WTC11 (cell line): ENCODE data around the gene TMEM52B. TPM values are rescaled to one million over a fixed set of nuclear protein-coding genes. Genes with fewer than 3 reads are reported as not detected.

ENCODE experiments used
- ATAC-seq: fragments of 200-7000 bp; cut with Tn5 transposase; 2 replicates; pipeline ENCODE4 v1.10.0; 2021; ENCODE audit warnings: mild to moderate bottlenecking, moderate library complexity
- CTCF ChIA-PET: fragments of 300-600 bp; sonication (Branson Sonifier 250); formaldehyde crosslinking; loops from one replicate; lab custom pipeline; 2021; ENCODE audit warnings: antibody characterized with exemption; lab: Charles Lee
- POLR2A ChIA-PET: fragments of 350-600 bp; sonication (Branson Sonifier 250); formaldehyde crosslinking; loops from one replicate; lab custom pipeline; 2021; ENCODE audit warnings: antibody characterized with exemption; lab: Charles Lee
- DNase-seq: peaks from one replicate; pipeline ENCODE4 v3.0.0; 2021; ENCODE audit warnings: low spot score
- H3K27ac Mint-ChIP-seq: 2 replicates; pipeline ENCODE4 v1.8.0; 2021; ENCODE audit warnings: mixed read lengths
- H3K27me3 Mint-ChIP-seq: 2 replicates; pipeline ENCODE4 v1.8.0; 2021; ENCODE audit warnings: low read depth, mild to moderate bottlenecking, moderate library complexity, mixed read lengths
- H3K36me3 Mint-ChIP-seq: 2 replicates; pipeline ENCODE4 v1.8.0; 2021; ENCODE audit warnings: mixed read lengths
- H3K4me1 Mint-ChIP-seq: 2 replicates; pipeline ENCODE4 v1.8.0; 2022; ENCODE audit warnings: mixed read lengths
- H3K4me3 Mint-ChIP-seq: 2 replicates; pipeline ENCODE4 v1.8.0; 2021; ENCODE audit warnings: mild to moderate bottlenecking, moderate library complexity, mixed read lengths
- H3K9me3 Mint-ChIP-seq: 2 replicates; pipeline ENCODE4 v1.8.0; 2021; ENCODE audit warnings: mixed read lengths
- ARID4B ChIP-seq: sonication (generic); formaldehyde crosslinking; IDR thresholded peaks from 2 replicates; pipeline ENCODE4 v1.8.0; 2023; ENCODE audit warnings: missing genetic modification reagents, mild to moderate bottlenecking, borderline replicate concordance
- ATF3 ChIP-seq: sonication (generic); formaldehyde crosslinking; conservative IDR thresholded peaks from 2 replicates; pipeline ENCODE4 v1.8.1; 2022; ENCODE audit warnings: mild to moderate bottlenecking, missing genetic modification reagents
- CREB1 ChIP-seq: sonication (generic); formaldehyde crosslinking; IDR thresholded peaks from 2 replicates; pipeline ENCODE4 v1.8.0; 2023; ENCODE audit warnings: mild to moderate bottlenecking, missing genetic modification reagents
- EMX1 ChIP-seq: fragments of 250-450 bp; sonication (Bioruptor Pico); IDR thresholded peaks from 2 replicates; pipeline ENCODE4 v1.8.0; 2021; ENCODE audit warnings: mild to moderate bottlenecking
- ESRRA ChIP-seq: sonication (generic); formaldehyde crosslinking; IDR thresholded peaks from 2 replicates; pipeline ENCODE4 v1.8.1; 2022; ENCODE audit warnings: mild to moderate bottlenecking, missing genetic modification reagents, borderline replicate concordance
- FOXJ3 ChIP-seq: sonication (generic); formaldehyde crosslinking; IDR thresholded peaks from 2 replicates; pipeline ENCODE4 v1.9.0; 2021; ENCODE audit warnings: missing genetic modification reagents, mild to moderate bottlenecking, borderline replicate concordance
- NR1H2 ChIP-seq: sonication (generic); formaldehyde crosslinking; IDR thresholded peaks from 2 replicates; pipeline ENCODE4 v1.9.0; 2021; ENCODE audit warnings: mild to moderate bottlenecking, moderate library complexity, missing genetic modification reagents
- NR3C1 ChIP-seq: sonication (generic); formaldehyde crosslinking; conservative IDR thresholded peaks from 2 replicates; pipeline ENCODE4 v1.8.1; 2023; ENCODE audit warnings: low read depth, mild to moderate bottlenecking, missing genetic modification reagents
- TEAD1 ChIP-seq: sonication (generic); formaldehyde crosslinking; IDR thresholded peaks from 2 replicates; pipeline ENCODE4 v1.8.0; 2022; ENCODE audit warnings: mild to moderate bottlenecking, missing genetic modification reagents
- TEAD4 ChIP-seq: sonication (generic); formaldehyde crosslinking; IDR thresholded peaks from 2 replicates; pipeline ENCODE4 v1.8.0; 2022; ENCODE audit warnings: mild to moderate bottlenecking, missing genetic modification reagents
- ZNF138 ChIP-seq: sonication (generic); formaldehyde crosslinking; conservative IDR thresholded peaks from 2 replicates; pipeline ENCODE4 v1.8.1; 2022; ENCODE audit warnings: mild to moderate bottlenecking, moderate library complexity, missing genetic modification reagents
- ZNF317 ChIP-seq: sonication (generic); formaldehyde crosslinking; IDR thresholded peaks from 2 replicates; pipeline ENCODE4 v1.8.1; 2023; ENCODE audit warnings: low read depth, mild to moderate bottlenecking, moderate library complexity, missing genetic modification reagents, borderline replicate concordance
- total RNA-seq: library from RNA; stranded (reverse); gene quantifications from 3 replicates; pipeline ENCODE4 v1.2.3, GENCODE V29; 2021
- TF ChIP-seq, protein P1 (sequence below): sonication (generic); formaldehyde crosslinking; IDR thresholded peaks from 2 replicates; pipeline ENCODE4 v1.8.0; 2022; ENCODE audit warnings: mild to moderate bottlenecking, missing genetic modification reagents
- TF ChIP-seq, protein P2 (sequence below): sonication (generic); formaldehyde crosslinking; IDR thresholded peaks from 2 replicates; pipeline ENCODE4 v1.8.0; 2022; ENCODE audit warnings: mild to moderate bottlenecking, missing genetic modification reagents
- TF ChIP-seq, protein P3 (sequence below): fragments of 250-450 bp; sonication (Bioruptor Pico); conservative IDR thresholded peaks from 2 replicates; pipeline ENCODE4 v1.9.0; 2021; ENCODE audit warnings: mild to moderate bottlenecking
- TF ChIP-seq, protein P4 (sequence below): sonication (generic); formaldehyde crosslinking; IDR thresholded peaks from 2 replicates; pipeline ENCODE4 v1.8.1; 2023; ENCODE audit warnings: mild to moderate bottlenecking, missing genetic modification reagents
- TF ChIP-seq, protein P5 (sequence below): sonication (generic); formaldehyde crosslinking; IDR thresholded peaks from 2 replicates; pipeline ENCODE4 v1.8.1; 2022; ENCODE audit warnings: low read depth, mild to moderate bottlenecking, moderate library complexity, missing genetic modification reagents, borderline replicate concordance

Gene TMEM52B
- total RNA-seq, 1 experiment from 2014 or later, result not detected

- TF ChIP-seq, protein P1, sequence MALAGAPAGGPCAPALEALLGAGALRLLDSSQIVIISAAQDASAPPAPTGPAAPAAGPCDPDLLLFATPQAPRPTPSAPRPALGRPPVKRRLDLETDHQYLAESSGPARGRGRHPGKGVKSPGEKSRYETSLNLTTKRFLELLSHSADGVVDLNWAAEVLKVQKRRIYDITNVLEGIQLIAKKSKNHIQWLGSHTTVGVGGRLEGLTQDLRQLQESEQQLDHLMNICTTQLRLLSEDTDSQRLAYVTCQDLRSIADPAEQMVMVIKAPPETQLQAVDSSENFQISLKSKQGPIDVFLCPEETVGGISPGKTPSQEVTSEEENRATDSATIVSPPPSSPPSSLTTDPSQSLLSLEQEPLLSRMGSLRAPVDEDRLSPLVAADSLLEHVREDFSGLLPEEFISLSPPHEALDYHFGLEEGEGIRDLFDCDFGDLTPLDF (CRISPR knock-in tag), result no peak
- TF ChIP-seq, protein P2, sequence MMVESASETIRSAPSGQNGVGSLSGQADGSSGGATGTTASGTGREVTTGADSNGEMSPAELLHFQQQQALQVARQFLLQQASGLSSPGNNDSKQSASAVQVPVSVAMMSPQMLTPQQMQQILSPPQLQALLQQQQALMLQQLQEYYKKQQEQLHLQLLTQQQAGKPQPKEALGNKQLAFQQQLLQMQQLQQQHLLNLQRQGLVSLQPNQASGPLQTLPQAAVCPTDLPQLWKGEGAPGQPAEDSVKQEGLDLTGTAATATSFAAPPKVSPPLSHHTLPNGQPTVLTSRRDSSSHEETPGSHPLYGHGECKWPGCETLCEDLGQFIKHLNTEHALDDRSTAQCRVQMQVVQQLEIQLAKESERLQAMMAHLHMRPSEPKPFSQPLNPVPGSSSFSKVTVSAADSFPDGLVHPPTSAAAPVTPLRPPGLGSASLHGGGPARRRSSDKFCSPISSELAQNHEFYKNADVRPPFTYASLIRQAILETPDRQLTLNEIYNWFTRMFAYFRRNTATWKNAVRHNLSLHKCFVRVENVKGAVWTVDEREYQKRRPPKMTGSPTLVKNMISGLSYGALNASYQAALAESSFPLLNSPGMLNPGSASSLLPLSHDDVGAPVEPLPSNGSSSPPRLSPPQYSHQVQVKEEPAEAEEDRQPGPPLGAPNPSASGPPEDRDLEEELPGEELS (CRISPR knock-in tag), result no peak
- TF ChIP-seq, protein P3, sequence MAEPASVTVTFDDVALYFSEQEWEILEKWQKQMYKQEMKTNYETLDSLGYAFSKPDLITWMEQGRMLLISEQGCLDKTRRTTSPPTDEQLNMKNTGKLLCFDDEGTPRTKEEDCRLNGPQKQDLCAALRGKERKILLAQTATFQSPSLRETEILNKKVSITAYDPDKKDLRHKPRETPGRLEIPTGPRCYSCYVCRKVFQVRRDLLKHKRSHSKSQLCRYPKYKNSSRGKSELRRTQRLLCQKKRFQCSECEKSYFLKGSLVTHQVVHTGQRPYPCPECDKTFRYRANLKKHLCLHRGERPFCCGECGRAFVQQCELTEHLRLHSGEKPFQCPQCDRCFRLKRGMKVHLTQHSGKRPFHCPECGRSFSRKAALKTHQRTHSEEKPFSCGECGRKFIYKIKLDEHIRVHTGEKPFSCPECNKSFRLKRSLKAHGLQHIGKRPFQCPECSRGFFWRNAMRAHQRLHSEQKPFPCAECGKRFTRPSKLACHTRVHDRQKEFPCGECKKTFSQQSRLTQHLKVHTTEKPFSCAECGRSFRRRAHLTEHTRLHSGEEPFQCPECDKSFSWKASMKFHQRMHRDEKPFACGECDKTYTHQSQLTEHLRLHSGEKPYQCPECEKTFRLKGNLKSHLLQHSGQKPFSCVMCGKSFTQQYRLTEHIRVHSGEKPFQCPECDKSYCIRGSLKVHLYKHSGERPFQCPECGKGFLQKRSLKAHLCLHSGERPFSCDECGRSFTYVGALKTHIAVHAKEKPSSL (CRISPR knock-in tag), result no peak
- TF ChIP-seq EMX1 (CRISPR knock-in tag) (no peak), CREB1 (CRISPR knock-in tag) (no peak)
- TF ChIP-seq, all 79 proteins: peak for 0
Observed at GRCh38 chr12:10130042-10130441, 48.8 kb upstream of the TMEM52B start, which contains the start of gene CLEC7A (continued).

GRCh38 chr12:10131111-10131690, 47.6 kb upstream of the TMEM52B start:
- POLR2A ChIA-PET, result no interaction called here
- Mint-ChIP-seq H3K27me3 (no peaks in the 10 kb centered on the region), H3K36me3 (no peaks in the 10 kb centered on the region), H3K27ac (peak overlapping the region; percentile 67), H3K4me3 (0 out of 2 replicates have a peak overlapping the region, but pooled peaks have one; percentile 1), H3K9me3 (no peaks in the 10 kb centered on the region), H3K4me1 (peaks cover 69% of the 10 kb centered on the region)
- CTCF ChIA-PET, result interaction anchor here (1.0 to 1.9 kb wide), 5 partner anchors 9 to 121 kb away, joined by 3 to 5 read pairs (median 5); no protein-coding TSS in a partner anchor
- DNase-seq, result no peak
- ATAC-seq, result peak; percentile 24
- TF ChIP-seq ZNF317 (CRISPR knock-in tag), result no peak
- TF ChIP-seq ARID4B (CRISPR knock-in tag), result no peak
- no peak for TF ChIP-seq TEAD4 (CRISPR knock-in tag)
- TF ChIP-seq, protein P1 (CRISPR knock-in tag), result no peak
- no peak for TF ChIP-seq NR1H2
- TF ChIP-seq, protein P4, sequence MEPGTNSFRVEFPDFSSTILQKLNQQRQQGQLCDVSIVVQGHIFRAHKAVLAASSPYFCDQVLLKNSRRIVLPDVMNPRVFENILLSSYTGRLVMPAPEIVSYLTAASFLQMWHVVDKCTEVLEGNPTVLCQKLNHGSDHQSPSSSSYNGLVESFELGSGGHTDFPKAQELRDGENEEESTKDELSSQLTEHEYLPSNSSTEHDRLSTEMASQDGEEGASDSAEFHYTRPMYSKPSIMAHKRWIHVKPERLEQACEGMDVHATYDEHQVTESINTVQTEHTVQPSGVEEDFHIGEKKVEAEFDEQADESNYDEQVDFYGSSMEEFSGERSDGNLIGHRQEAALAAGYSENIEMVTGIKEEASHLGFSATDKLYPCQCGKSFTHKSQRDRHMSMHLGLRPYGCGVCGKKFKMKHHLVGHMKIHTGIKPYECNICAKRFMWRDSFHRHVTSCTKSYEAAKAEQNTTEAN (CRISPR knock-in tag), result no peak
- TF ChIP-seq FOXJ3 (CRISPR knock-in tag), result no peak
- TF ChIP-seq ATF3 (CRISPR knock-in tag), result no peak
- no peak for TF ChIP-seq ESRRA (CRISPR knock-in tag)
- TF ChIP-seq, protein P5, sequence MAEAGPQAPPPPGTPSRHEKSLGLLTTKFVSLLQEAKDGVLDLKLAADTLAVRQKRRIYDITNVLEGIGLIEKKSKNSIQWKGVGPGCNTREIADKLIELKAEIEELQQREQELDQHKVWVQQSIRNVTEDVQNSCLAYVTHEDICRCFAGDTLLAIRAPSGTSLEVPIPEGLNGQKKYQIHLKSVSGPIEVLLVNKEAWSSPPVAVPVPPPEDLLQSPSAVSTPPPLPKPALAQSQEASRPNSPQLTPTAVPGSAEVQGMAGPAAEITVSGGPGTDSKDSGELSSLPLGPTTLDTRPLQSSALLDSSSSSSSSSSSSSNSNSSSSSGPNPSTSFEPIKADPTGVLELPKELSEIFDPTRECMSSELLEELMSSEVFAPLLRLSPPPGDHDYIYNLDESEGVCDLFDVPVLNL (CRISPR knock-in tag), result no peak
- TF ChIP-seq NR3C1 (CRISPR knock-in tag), result no peak
- no peak for TF ChIP-seq ZNF138 (CRISPR knock-in tag)
- no peak for TF ChIP-seq TEAD1 (CRISPR knock-in tag)
